IMR-90 (cell line): ENCODE results near the gene TMPRSS15. TPM values are rescaled to one million over a fixed set of nuclear protein-coding genes. Genes with fewer than 3 reads are reported as not detected.

Experiments used
- ATAC-seq: fragments of 200-7000 bp; cut with Tn5 transposase; 2 replicates; pipeline ENCODE4 v1.9.1; 2020; ENCODE audit warnings: low read depth, mild to moderate bottlenecking, moderate library complexity
- BruUV-seq: library from RNA; stranded (reverse); fragments of 400-500 nt; replicated peaks from 2 replicates; lab custom pipeline; 2021; lab: Mats Ljungman, UMichigan
- CTCF ChIA-PET: fragments of 300-600 bp; formaldehyde crosslinking; extraction: SDS; loops from one replicate; lab custom pipeline; 2021; ENCODE audit warnings: antibody characterized with exemption; lab: Yijun Ruan, JAX
- POLR2A ChIA-PET: fragments of 300-600 bp; sonication (Branson Sonifier 250); formaldehyde crosslinking; loops from one replicate; lab custom pipeline; 2022; ENCODE audit warnings: antibody characterized with exemption; ENCODE audit not compliant: unreplicated experiment; lab: Charles Lee
- DNase-seq: peaks from one replicate; pipeline ENCODE4 v3.0.0; 2013
- H2AFZ ChIP-seq: replicated peaks from 2 replicates; pipeline ENCODE3; 2013; ENCODE audit warnings: low read length, mild to moderate bottlenecking; ENCODE audit not compliant: poor library complexity
- H2AK5ac ChIP-seq: 2 replicates; pipeline ENCODE4 v1.6.1; 2013; ENCODE audit warnings: low read depth, low read length, inconsistent platforms
- H2AK9ac ChIP-seq: replicated peaks from 2 replicates; pipeline ENCODE3; 2013; ENCODE audit warnings: mild to moderate bottlenecking, low read depth, low read length, moderate library complexity; ENCODE audit not compliant: poor library complexity
- H2BK120ac ChIP-seq: 2 replicates; pipeline ENCODE4 v1.6.1; 2013; ENCODE audit warnings: low read depth, low read length, inconsistent platforms
- H2BK15ac ChIP-seq: 3 replicates; pipeline ENCODE4 v1.6.1; 2013; ENCODE audit warnings: low read depth, low read length, inconsistent platforms
- H2BK20ac ChIP-seq: 2 replicates; pipeline ENCODE4 v1.6.1; 2013; ENCODE audit warnings: low read depth, mild to moderate bottlenecking, inconsistent platforms, low read length, moderate library complexity
- H2BK5ac ChIP-seq: 2 replicates; pipeline ENCODE4 v1.6.1; 2013; ENCODE audit warnings: mild to moderate bottlenecking, low read depth, low read length, inconsistent platforms; ENCODE audit not compliant: poor library complexity, severe bottlenecking
- H3K14ac ChIP-seq: replicated peaks from 2 replicates; pipeline ENCODE4 v1.6.1; 2013; ENCODE audit warnings: low read depth, low read length, inconsistent platforms
- H3K18ac ChIP-seq: 2 replicates; pipeline ENCODE4 v1.6.1; 2013; ENCODE audit warnings: low read depth, low read length, control low read depth
- H3K23ac ChIP-seq: 2 replicates; pipeline ENCODE4 v1.6.1; 2013; ENCODE audit warnings: low read depth, low read length, inconsistent platforms
- H3K27ac ChIP-seq: 2 replicates; pipeline ENCODE4 v1.5.1; 2013; ENCODE audit warnings: mild to moderate bottlenecking, control low read depth, low read length; ENCODE audit not compliant: insufficient read depth
- H3K27me3 ChIP-seq: 2 replicates; pipeline ENCODE4 v1.6.1; 2013; ENCODE audit warnings: low read length; ENCODE audit not compliant: control insufficient read depth, insufficient read depth
- H3K36me3 ChIP-seq: 2 replicates; pipeline ENCODE4 v1.6.1; 2013; ENCODE audit warnings: low read length, mixed read lengths; ENCODE audit not compliant: control insufficient read depth, insufficient read depth
- H3K4ac ChIP-seq: 2 replicates; pipeline ENCODE4 v1.6.1; 2013; ENCODE audit warnings: low read depth, low read length, inconsistent platforms
- H3K4me1 ChIP-seq: 2 replicates; pipeline ENCODE4 v1.6.1; 2013; ENCODE audit warnings: low read length, mixed read lengths; ENCODE audit not compliant: control insufficient read depth, insufficient read depth
- H3K4me2 ChIP-seq: 2 replicates; pipeline ENCODE4 v1.6.1; 2013; ENCODE audit warnings: low read depth, mild to moderate bottlenecking, control low read depth, low read length, moderate library complexity
- H3K4me3 ChIP-seq: 2 replicates; pipeline ENCODE4 v1.5.1; 2013; ENCODE audit warnings: low read depth, mild to moderate bottlenecking, control low read depth, low read length, moderate library complexity; ENCODE audit not compliant: insufficient read depth
- H3K56ac ChIP-seq: 2 replicates; pipeline ENCODE4 v1.6.1; 2013; ENCODE audit warnings: low read length, inconsistent platforms; ENCODE audit not compliant: insufficient read depth; ENCODE audit errors: extremely low read depth
- H3K79me1 ChIP-seq, 2 experiments: 2 replicates each; pipeline ENCODE4 v1.6.1; 2013; ENCODE audit warnings: low read length in 2 of 2, inconsistent platforms in 1 of 2, low read depth in 1 of 2
- H3K9ac ChIP-seq: 2 replicates; pipeline ENCODE4 v1.6.1; 2013; ENCODE audit warnings: low read depth, low read length, control low read depth
- H3K9me1 ChIP-seq: 2 replicates; pipeline ENCODE4 v1.6.1; 2013; ENCODE audit warnings: low read length, inconsistent platforms; ENCODE audit not compliant: insufficient read depth
- H3K9me3 ChIP-seq: 2 replicates; pipeline ENCODE4 v1.6.1; 2013; ENCODE audit warnings: low read length; ENCODE audit not compliant: control insufficient read depth, insufficient read depth
- H4K20me1 ChIP-seq: 2 replicates; pipeline ENCODE4 v1.6.1; 2013; ENCODE audit warnings: low read length, inconsistent platforms; ENCODE audit not compliant: insufficient read depth
- H4K5ac ChIP-seq: 2 replicates; pipeline ENCODE4 v1.6.1; 2013; ENCODE audit warnings: mild to moderate bottlenecking, low read depth, low read length, control low read depth
- H4K8ac ChIP-seq, 2 experiments: 2 replicates each; pipeline ENCODE4 v1.6.1; 2013; ENCODE audit warnings: low read depth in 2 of 2, low read length in 2 of 2, control low read depth in 1 of 2, inconsistent platforms in 1 of 2
- H4K91ac ChIP-seq: 2 replicates; pipeline ENCODE4 v1.6.1; 2013; ENCODE audit warnings: low read depth, low read length, inconsistent platforms; ENCODE audit not compliant: insufficient read depth
- BHLHE40 ChIP-seq: fragments of 150-350 bp; IDR thresholded peaks from 2 replicates; pipeline ENCODE4 v1.6.1; 2016; ENCODE audit warnings: mild to moderate bottlenecking, low read depth, low read length
- CTCF ChIP-seq: conservative IDR thresholded peaks from 2 replicates; pipeline ENCODE4 v1.5.1; 2012; ENCODE audit warnings: mild to moderate bottlenecking, low read depth, low read length, improper control_type of control experiment
- POLR2A ChIP-seq: IDR thresholded peaks from 2 replicates; pipeline ENCODE4 v1.6.1; 2012; ENCODE audit warnings: mild to moderate bottlenecking, low read depth, low read length
- RAD21 ChIP-seq: IDR thresholded peaks from 2 replicates; pipeline ENCODE4 v1.6.1; 2012; ENCODE audit warnings: low read length, improper control_type of control experiment
- RCOR1 ChIP-seq: IDR thresholded peaks from 2 replicates; pipeline ENCODE4 v1.6.1; 2012; ENCODE audit warnings: mild to moderate bottlenecking, low read length, improper control_type of control experiment; ENCODE audit not compliant: insufficient replicate concordance
- SMC3 ChIP-seq: fragments of 150-350 bp; IDR thresholded peaks from 2 replicates; pipeline ENCODE4 v1.6.1; 2016; ENCODE audit warnings: low read depth, mild to moderate bottlenecking, antibody characterized with exemption, low read length, moderate library complexity
- WGBS, 2 experiments: methylation state at CpG; one replicate each; pipeline versions ENCODE4 v1.1.5 to v1.1.7; 2013; ENCODE audit warnings: missing lambda C conversion rate in 2 of 2; ENCODE audit not compliant: insufficient read length in 1 of 2; ENCODE audit errors: extremely low coverage in 2 of 2; 5-methylcytosine and 5-hydroxymethylcytosine counted together
- dilution Hi-C: fragments of 300-500 bp; cut with HindIII; formaldehyde crosslinking; loops from one replicate; pipeline ENCODE4 v1.14.3; 2018; ENCODE audit warnings: low sequenced_read_pairs; ENCODE audit not compliant: unreplicated experiment
- in situ Hi-C: fragments of 300-500 bp; cut with MboI; formaldehyde crosslinking; loops from 3 replicates; pipeline ENCODE4 v1.14.3; 2019; ENCODE audit warnings: low sequenced_read_pairs, inconsistent platforms, mixed read lengths
- intact Hi-C: fragments of 100-400 bp; cut with micrococcal nuclease; formaldehyde crosslinking; loops from 2 replicates; pipeline ENCODE4 v1.10.0; 2022
- polyA plus RNA-seq, 3 experiments: library from polyadenylated mRNA; depleted of rRNA; stranded (reverse); fragments of >200 nt; gene quantifications; 2 replicates each; pipeline ENCODE4 v1.2.3, GENCODE V29; 2012; ENCODE audit warnings: low replicate concordance in 1 of 3
- total RNA-seq: library from RNA; depleted of rRNA; stranded (reverse); fragments of >200 nt; gene quantifications from 2 replicates; pipeline ENCODE4 v1.2.3, GENCODE V29; 2012
- TF ChIP-seq, protein P1 (sequence below): fragments of 150-350 bp; IDR thresholded peaks from 2 replicates; pipeline ENCODE4 v1.6.1; 2016; ENCODE audit warnings: low read depth, mild to moderate bottlenecking, low read length, moderate library complexity, borderline replicate concordance

The TMPRSS15 gene
- total and polyA plus RNA-seq, 2 of the 4 experiments (the other 2 are of a cell fraction): not detected

- H2BK20ac ChIP-seq: no peak overlapping the region
- H3K9me3 ChIP-seq: peaks cover 3% of the 10 kb centered on the region; the same call in 1 of the 2 replicates
- H2BK120ac ChIP-seq: no peak overlapping the region
- no CpG with 5 or more reads among the region's 1 CpG for WGBS, 2 experiments
- H4K8ac ChIP-seq: no peak overlapping the region
- POLR2A ChIA-PET: no interaction called here
- no peak overlapping the region for H2AK9ac ChIP-seq
- H2BK5ac ChIP-seq: no peak overlapping the region
- no peaks in the 10 kb centered on the region for H4K20me1 ChIP-seq
- H3K18ac ChIP-seq: no peak overlapping the region
- DNase-seq: no peak
- H3K27me3 ChIP-seq: no peaks in the 10 kb centered on the region
- in situ Hi-C loops: no loop called here
- no peak overlapping the region for H3K14ac ChIP-seq
- H3K9ac ChIP-seq: no peak overlapping the region
- no peak overlapping the region for H2AK5ac ChIP-seq
- CTCF ChIA-PET: no interaction called here
- no peaks in the 10 kb centered on the region for H3K4me1 ChIP-seq
- no peak overlapping the region for H3K4me3 ChIP-seq
- dilution Hi-C loops: no loop called here
- intact Hi-C loops: no loop called here
- no peak for ATAC-seq
- H3K27ac ChIP-seq: no peak overlapping the region
- H3K4ac ChIP-seq: no peak overlapping the region
- BruUV-seq: no TSS peak
- no peak overlapping the region for H4K5ac ChIP-seq
- H2AFZ ChIP-seq: no peak overlapping the region
- no peak overlapping the region for H3K4me2 ChIP-seq
- no peaks in the 10 kb centered on the region for H3K79me1 ChIP-seq
- no peaks in the 10 kb centered on the region for H3K36me3 ChIP-seq
- H3K23ac ChIP-seq: no peak overlapping the region
- H4K91ac ChIP-seq: no peak overlapping the region
- H2BK15ac ChIP-seq: no peak overlapping the region
- TF ChIP-seq RCOR1: no peak
- no peak for TF ChIP-seq CTCF
- no peak for TF ChIP-seq SMC3
- TF ChIP-seq POLR2A: no peak
- no peak for TF ChIP-seq BHLHE40
- TF ChIP-seq RAD21: no peak
- TF ChIP-seq, protein P1, sequence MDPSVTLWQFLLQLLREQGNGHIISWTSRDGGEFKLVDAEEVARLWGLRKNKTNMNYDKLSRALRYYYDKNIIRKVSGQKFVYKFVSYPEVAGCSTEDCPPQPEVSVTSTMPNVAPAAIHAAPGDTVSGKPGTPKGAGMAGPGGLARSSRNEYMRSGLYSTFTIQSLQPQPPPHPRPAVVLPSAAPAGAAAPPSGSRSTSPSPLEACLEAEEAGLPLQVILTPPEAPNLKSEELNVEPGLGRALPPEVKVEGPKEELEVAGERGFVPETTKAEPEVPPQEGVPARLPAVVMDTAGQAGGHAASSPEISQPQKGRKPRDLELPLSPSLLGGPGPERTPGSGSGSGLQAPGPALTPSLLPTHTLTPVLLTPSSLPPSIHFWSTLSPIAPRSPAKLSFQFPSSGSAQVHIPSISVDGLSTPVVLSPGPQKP: no peak
- no peak overlapping the region for H3K56ac ChIP-seq
- no peaks in the 10 kb centered on the region for H3K9me1 ChIP-seq
Observed at GRCh38 chr21:18268906-18269305, 134.7 kb downstream of the TMPRSS15 start.
